Measurements from ENCODE around the gene FCER1G.

GRCh38 chr1:161187311-161187710 is 27.8 kb upstream of the FCER1G start:
- TF ChIP-seq CTCF (IDR thresholded peaks at IDR 0.05) = no peak
- no peak for TF ChIP-seq EP300 (IDR thresholded peaks at IDR 0.05)
